H9 (cell line): ENCODE data around the gene NXN. TPM values are rescaled to one million over a fixed set of nuclear protein-coding genes. Genes with fewer than 3 reads are reported as not detected.

ENCODE experiments used
- DNase-seq: peaks from one replicate; pipeline ENCODE4 v3.0.0-alpha.2; 2017
- H2AFZ ChIP-seq: one replicate; pipeline ENCODE4 v1.6.1; 2013; ENCODE audit warnings: mild to moderate bottlenecking, low read length, control low read depth, moderate library complexity
- H2AK5ac ChIP-seq: 2 replicates; pipeline ENCODE4 v1.6.1; 2013; ENCODE audit warnings: low read length, control low read depth, mixed read lengths; ENCODE audit not compliant: insufficient read length
- H2BK120ac ChIP-seq: one replicate; pipeline ENCODE4 v1.6.1; 2013; ENCODE audit warnings: low read depth, mild to moderate bottlenecking, low read length, control low read depth, inconsistent platforms; ENCODE audit not compliant: poor library complexity, severe bottlenecking
- H2BK12ac ChIP-seq: 2 replicates; pipeline ENCODE4 v1.6.1; 2013; ENCODE audit warnings: low read length, control low read depth, mixed read lengths, low read depth; ENCODE audit not compliant: insufficient read length
- H2BK15ac ChIP-seq: 2 replicates; pipeline ENCODE4 v1.6.1; 2013; ENCODE audit warnings: low read depth, low read length, control low read depth
- H2BK20ac ChIP-seq: one replicate; pipeline ENCODE4 v1.6.1; 2013; ENCODE audit warnings: low read depth, mild to moderate bottlenecking, low read length, control low read depth, inconsistent platforms; ENCODE audit not compliant: poor library complexity, severe bottlenecking
- H2BK5ac ChIP-seq: 2 replicates; pipeline ENCODE4 v1.6.1; 2013; ENCODE audit warnings: low read length, control low read depth, mixed read lengths; ENCODE audit not compliant: insufficient read length
- H3K14ac ChIP-seq: 2 replicates; pipeline ENCODE4 v1.6.1; 2013; ENCODE audit warnings: low read length, control low read depth; ENCODE audit not compliant: insufficient read depth
- H3K18ac ChIP-seq: 2 replicates; pipeline ENCODE4 v1.6.1; 2013; ENCODE audit warnings: low read depth, mild to moderate bottlenecking, mixed read lengths, low read length, control low read depth; ENCODE audit not compliant: insufficient read length
- H3K23ac ChIP-seq: 2 replicates; pipeline ENCODE4 v1.6.1; 2013; ENCODE audit warnings: low read length, control low read depth, mixed read lengths, low read depth; ENCODE audit not compliant: insufficient read length
- H3K23me2 ChIP-seq: 2 replicates; pipeline ENCODE4 v1.6.1; 2013; ENCODE audit warnings: low read depth, mild to moderate bottlenecking, mixed read lengths, low read length, control low read depth; ENCODE audit not compliant: insufficient read length, poor library complexity, severe bottlenecking
- H3K27ac ChIP-seq: 2 replicates; pipeline ENCODE4 v1.5.1; 2013; ENCODE audit warnings: low read length, control low read depth, mixed read lengths, low read depth; ENCODE audit not compliant: insufficient read length
- H3K27me3 ChIP-seq: 2 replicates; pipeline ENCODE4 v1.6.1; 2013; ENCODE audit warnings: low read length, control low read depth, inconsistent platforms; ENCODE audit not compliant: insufficient read depth
- H3K4ac ChIP-seq: 2 replicates; pipeline ENCODE4 v1.6.1; 2013; ENCODE audit warnings: low read depth, mild to moderate bottlenecking, control low read depth, inconsistent platforms, low read length, moderate library complexity
- H3K4me1 ChIP-seq: 2 replicates; pipeline ENCODE4 v1.6.1; 2013; ENCODE audit warnings: low read length, control low read depth, inconsistent platforms; ENCODE audit not compliant: insufficient read depth
- H3K4me2 ChIP-seq: 2 replicates; pipeline ENCODE4 v1.6.1; 2013; ENCODE audit warnings: low read length, control low read depth, mixed read lengths; ENCODE audit not compliant: insufficient read length, insufficient read depth
- H3K56ac ChIP-seq: 2 replicates; pipeline ENCODE4 v1.6.1; 2013; ENCODE audit warnings: low read depth, mild to moderate bottlenecking, mixed read lengths, low read length, control low read depth; ENCODE audit not compliant: insufficient read length
- H3K79me1 ChIP-seq: 2 replicates; pipeline ENCODE4 v1.6.1; 2013; ENCODE audit warnings: low read depth, mild to moderate bottlenecking, moderate library complexity, low read length, control low read depth, inconsistent platforms; ENCODE audit not compliant: insufficient read depth, poor library complexity, severe bottlenecking
- H3K79me2 ChIP-seq: 2 replicates; pipeline ENCODE4 v1.6.1; 2013; ENCODE audit warnings: low read length, control low read depth, inconsistent platforms; ENCODE audit not compliant: insufficient read depth
- H3K9ac ChIP-seq: 2 replicates; pipeline ENCODE4 v1.6.1; 2013; ENCODE audit warnings: low read length, control low read depth, mixed read lengths; ENCODE audit not compliant: insufficient read length; ENCODE audit errors: extremely low read depth
- H3K9me3 ChIP-seq: one replicate; pipeline ENCODE4 v1.6.1; 2013; ENCODE audit warnings: low read depth, low read length, inconsistent platforms; ENCODE audit not compliant: control insufficient read depth
- H3T11ph ChIP-seq: one replicate; pipeline ENCODE4 v1.6.1; 2013; ENCODE audit warnings: mild to moderate bottlenecking, low read length, control low read depth, inconsistent platforms
- H4K20me1 ChIP-seq: one replicate; pipeline ENCODE4 v1.6.1; 2013; ENCODE audit not compliant: control insufficient read depth, insufficient read length, insufficient read depth
- H4K5ac ChIP-seq: 2 replicates; pipeline ENCODE4 v1.6.1; 2013; ENCODE audit warnings: low read depth, mild to moderate bottlenecking, mixed read lengths, low read length, control low read depth; ENCODE audit not compliant: insufficient read length
- H4K8ac ChIP-seq: replicated peaks from 2 replicates; pipeline ENCODE4 v1.6.1; 2013; ENCODE audit warnings: low read length, control low read depth, mixed read lengths, low read depth; ENCODE audit not compliant: insufficient read length
- H4K91ac ChIP-seq: 2 replicates; pipeline ENCODE4 v1.6.1; 2013; ENCODE audit warnings: low read depth, mild to moderate bottlenecking, moderate library complexity, mixed read lengths, low read length, control low read depth; ENCODE audit not compliant: insufficient read length
- H3K27ac Mint-ChIP-seq, 3 experiments: 2 replicates in 2 of 3; 3 replicates in 1 of 3; pipeline ENCODE4 v1.8.0; 2020 to 2021; ENCODE audit warnings: mixed read lengths in 3 of 3, mild to moderate bottlenecking in 1 of 3, moderate library complexity in 1 of 3
- H3K27me3 Mint-ChIP-seq: 2 replicates; pipeline ENCODE4 v1.8.0; 2021; ENCODE audit warnings: low read depth, mild to moderate bottlenecking, moderate library complexity, mixed read lengths
- H3K36me3 Mint-ChIP-seq, 3 experiments: 2 replicates in 2 of 3; 3 replicates in 1 of 3; pipeline ENCODE4 v1.8.0; 2020 to 2021; ENCODE audit warnings: low read depth in 3 of 3, mixed read lengths in 3 of 3; ENCODE audit not compliant: insufficient read depth in 1 of 3
- H3K4me1 Mint-ChIP-seq, 2 experiments: 2 replicates each; pipeline ENCODE4 v1.8.0; 2020; ENCODE audit warnings: mixed read lengths in 2 of 2
- H3K4me3 Mint-ChIP-seq, 2 experiments: 2 replicates in 1 of 2; 3 replicates in 1 of 2; pipeline ENCODE4 v1.8.0; 2020 to 2021; ENCODE audit warnings: mild to moderate bottlenecking in 2 of 2, mixed read lengths in 2 of 2, moderate library complexity in 1 of 2
- H3K9me3 Mint-ChIP-seq, 2 experiments: 2 replicates in 1 of 2; 3 replicates in 1 of 2; pipeline ENCODE4 v1.8.0; 2020; ENCODE audit warnings: mild to moderate bottlenecking in 2 of 2, mixed read lengths in 2 of 2, moderate library complexity in 1 of 2
- CTCF ChIP-seq: fragments of 200-600 bp; sonication (generic); conservative IDR thresholded peaks from 3 replicates; pipeline ENCODE4 v1.8.0; 2021; ENCODE audit warnings: antibody characterized with exemption, mild to moderate bottlenecking
- WGBS: extraction: QIAGEN DNeasy Blood & Tissue Kit; methylation state at CpG from one replicate; pipeline ENCODE4 v1.1.7; 2013; ENCODE audit warnings: missing lambda C conversion rate, low lambda C conversion rate, mixed read lengths; ENCODE audit not compliant: insufficient read length; ENCODE audit errors: extremely low coverage; 5-methylcytosine and 5-hydroxymethylcytosine counted together
- total RNA-seq: library from RNA; stranded (reverse); gene quantifications from 2 replicates; pipeline ENCODE4 v1.2.1, GENCODE V29; 2021

Gene NXN
- total RNA-seq, 1 experiment from 2014 or later = 93.6 TPM

GRCh38 chr17:915538-916201 is 63.9 kb downstream of the NXN start:
- Histone ChIP-seq H3K4me1 (peaks cover 3% of the 10 kb centered on the region; the same call in 1 of the 2 replicates), H3K4ac (no peak overlapping the region), H4K91ac (no peak overlapping the region), H3K9ac (no peak overlapping the region), H2AFZ (no peak overlapping the region), H4K5ac (no peak overlapping the region), H2BK5ac (no peak overlapping the region), H3K27ac (peak overlapping the region; percentile 56), H3K9me3 (no peaks in the 10 kb centered on the region), H3K23ac (no peak overlapping the region), H3T11ph (peak overlapping the region; percentile 63), H3K18ac (no peak overlapping the region), H3K23me2 (no peaks in the 10 kb centered on the region), H3K4me2 (no peak overlapping the region), H3K27me3 (no peaks in the 10 kb centered on the region), H2BK12ac (no peak overlapping the region), H3K56ac (no peak overlapping the region), H4K20me1 (no peaks in the 10 kb centered on the region), H3K79me1 (no peaks in the 10 kb centered on the region), H3K14ac (peak overlapping the region; percentile 28; the same call in 1 of the 2 replicates), H2BK120ac (no peak overlapping the region), H3K79me2 (peaks cover 5% of the 10 kb centered on the region; the same call in 1 of the 2 replicates), H4K8ac (no peak overlapping the region), H2AK5ac (no peak overlapping the region), H2BK20ac (no peak overlapping the region), H2BK15ac (no peak overlapping the region)
- Mint-ChIP-seq H3K27me3 (no peaks in the 10 kb centered on the region), H3K4me1 (peaks cover 60 to 66% of the 10 kb centered on the region in 2 experiments), H3K27ac (peak overlapping the region; percentile 88 to 98 (median 97)), H3K4me3 (peak overlapping the region in 1 of 2 experiments; percentile 4; a peak in 2 of 5 replicates), H3K36me3 (peaks cover 12 to 31% (median 13%) of the 10 kb centered on the region in 3 experiments), H3K9me3 (no peaks in the 10 kb centered on the region)
- no CpG with 5 or more reads among the region's 10 CpGs for WGBS
- DNase-seq = no peak
- TF ChIP-seq CTCF = no peak
